HG02884 (cell line): Measurements from ENCODE around the gene TBC1D8.

Experiments
- ATAC-seq: cut with Tn5 transposase; IDR thresholded peaks from one replicate; pipeline ENCODE4 v1.9.1; 2021; ENCODE audit warnings: mild to moderate bottlenecking, moderate library complexity; ENCODE audit not compliant: unreplicated experiment

The TBC1D8 gene

DNA sequence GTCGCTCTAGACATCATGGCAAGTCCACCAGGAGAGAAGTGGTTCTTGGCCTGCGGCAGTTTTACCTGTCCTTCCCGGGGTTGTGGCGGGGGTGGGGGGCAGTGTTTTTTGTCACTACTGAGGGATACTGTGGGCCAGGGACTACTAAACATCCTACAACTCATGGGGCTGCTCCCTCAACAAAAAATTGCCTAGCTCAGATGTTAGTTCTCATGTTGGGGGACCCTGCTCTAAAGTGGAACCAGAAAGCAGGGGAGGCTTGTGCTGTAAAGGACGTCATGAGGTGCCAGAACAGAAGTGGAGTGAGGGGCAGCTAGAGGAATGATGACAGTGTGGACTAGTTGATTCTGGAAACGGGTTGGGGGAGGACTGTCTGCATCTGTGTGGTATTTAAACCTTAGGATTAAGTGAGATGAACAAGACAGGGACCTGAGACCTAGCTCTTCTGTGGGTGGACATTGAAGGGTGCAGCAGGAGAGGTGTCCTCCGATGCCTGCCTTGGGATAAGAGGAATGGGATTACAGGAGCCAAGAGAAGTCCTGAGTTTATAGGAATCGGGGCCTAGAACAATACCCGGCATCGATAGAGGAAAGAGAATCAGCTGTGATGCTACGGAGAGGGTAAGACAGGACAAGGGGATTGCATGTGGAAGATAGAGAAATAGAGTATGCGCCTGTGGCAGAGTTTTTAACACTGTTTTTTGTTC, 146.4 kb downstream of the TBC1D8 start:
- ATAC-seq: no peak

DNA sequence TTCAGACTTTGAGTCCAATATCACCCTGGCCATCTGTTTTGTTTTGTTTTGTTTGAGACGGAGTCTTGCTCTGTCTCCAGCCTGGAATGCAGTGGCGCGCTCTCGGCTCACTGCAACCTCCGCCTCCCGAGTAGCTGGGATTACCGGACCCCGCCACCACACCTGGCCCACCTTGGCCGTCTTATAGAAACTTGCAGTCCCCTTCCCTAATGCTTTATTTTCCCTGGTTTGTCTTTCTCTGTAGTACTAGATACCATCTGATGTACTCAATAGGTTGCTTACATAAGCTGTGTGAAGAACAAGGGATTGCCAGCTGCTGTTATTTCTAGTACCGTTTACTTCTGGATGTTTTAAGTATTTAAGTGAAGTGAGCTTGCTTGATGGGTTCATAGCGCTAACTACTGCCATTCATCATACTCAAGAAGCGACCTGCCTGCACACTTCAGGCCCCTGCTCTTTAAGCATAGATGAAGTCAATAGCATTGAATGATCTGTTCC, 147.9 kb downstream of the TBC1D8 start:
- no peak for ATAC-seq

DNA sequence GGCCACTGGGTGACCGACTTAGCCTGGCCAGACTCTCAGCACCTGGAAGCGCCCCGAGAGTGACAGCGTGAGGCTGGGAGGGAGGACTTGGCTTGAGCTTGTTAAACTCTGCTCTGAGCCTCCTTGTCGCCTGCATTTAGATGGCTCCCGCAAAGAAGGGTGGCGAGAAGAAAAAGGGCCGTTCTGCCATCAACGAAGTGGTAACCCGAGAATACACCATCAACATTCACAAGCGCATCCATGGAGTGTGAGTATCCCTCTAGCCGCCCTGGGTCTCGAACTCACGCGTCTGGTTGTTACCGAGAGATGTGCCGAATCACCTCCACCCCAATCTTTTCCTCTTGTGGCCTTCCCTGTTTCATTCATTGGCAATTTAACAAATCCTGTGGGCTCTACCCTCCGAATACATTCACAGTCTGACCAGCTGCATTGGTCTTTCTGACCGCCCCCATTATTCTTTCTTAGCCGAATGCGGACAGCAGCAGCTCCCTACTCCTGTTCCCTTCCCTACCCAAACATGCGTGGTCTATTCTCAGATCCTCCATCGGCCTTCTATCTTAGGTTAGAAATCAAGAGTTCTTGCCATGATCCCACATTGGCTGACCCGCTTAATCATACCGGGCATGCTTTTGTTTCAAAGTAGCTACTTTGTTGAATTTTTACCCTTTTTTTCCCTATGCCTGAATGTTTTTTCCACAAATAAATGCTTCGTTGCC, 148.5 kb downstream of the TBC1D8 start:
- ATAC-seq: no peak

DNA sequence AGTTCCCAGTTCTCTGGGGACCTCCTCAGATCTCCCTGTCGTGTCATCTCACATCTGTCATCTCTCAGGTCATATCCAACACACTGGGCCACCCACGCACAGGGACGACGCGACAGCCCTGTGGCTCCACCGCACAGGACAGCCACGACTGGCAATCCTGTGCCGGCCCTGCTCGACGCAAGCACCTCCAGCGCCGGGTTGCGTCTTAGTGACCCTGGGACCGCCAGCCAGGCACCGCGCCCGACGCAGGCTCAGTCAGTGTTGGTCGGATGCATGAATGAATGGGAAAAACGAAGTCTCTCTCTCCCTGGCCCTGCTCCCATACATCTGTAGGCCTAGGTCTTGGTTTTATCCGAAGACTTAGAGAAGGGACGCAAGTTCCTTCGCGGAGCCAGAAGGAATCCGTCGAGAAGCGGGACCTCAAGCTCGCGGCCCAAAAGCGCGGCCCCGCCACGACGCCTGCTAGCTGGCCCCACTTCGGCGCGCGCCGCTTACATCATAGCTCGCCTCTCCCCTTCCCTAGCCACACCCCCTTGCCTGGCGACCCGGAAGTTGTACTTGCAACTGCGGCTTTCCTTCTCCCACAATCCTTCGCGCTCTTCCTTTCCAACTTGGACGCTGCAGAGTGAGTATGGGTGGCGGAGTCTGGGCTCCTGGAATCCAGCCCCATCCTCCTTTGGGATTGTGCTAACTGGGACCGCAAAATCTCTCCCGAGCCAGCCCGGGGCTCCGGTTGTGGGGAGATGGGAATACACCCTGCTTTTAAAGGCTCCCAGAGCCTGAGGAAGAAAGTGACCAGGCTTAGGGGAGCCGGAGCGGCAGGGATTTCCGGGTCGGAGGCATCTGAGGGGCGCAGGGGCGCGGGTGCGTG, 149.3 kb downstream of the TBC1D8 start, which contains the start of gene RPL31:
Gene RPL31, plus strand, starts transcription at position 599 of the 871 bp plus-strand sequence. CDS start 413 bp downstream, outside the sequence.
- peak; percentile 92 for ATAC-seq

DNA sequence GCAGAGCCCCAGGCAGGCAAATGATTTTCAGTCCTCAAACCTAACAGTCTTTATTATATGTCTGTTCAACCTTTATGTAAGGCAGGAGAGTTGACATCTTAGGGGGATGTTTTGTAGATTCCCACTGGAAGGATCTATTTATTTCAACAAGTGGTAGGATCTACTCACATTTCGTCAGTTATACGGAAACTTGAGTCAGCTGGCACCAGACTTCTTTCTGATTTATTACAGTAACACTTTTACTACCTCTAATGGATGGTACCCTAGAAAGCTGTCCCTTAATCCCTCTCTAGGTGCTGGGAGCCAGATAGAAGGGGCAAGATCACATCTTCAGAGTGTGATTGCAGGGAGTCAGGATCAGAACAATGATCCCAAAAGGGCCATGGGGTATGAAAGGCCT, 151.2 kb downstream of the TBC1D8 start:
- ATAC-seq: no peak

DNA sequence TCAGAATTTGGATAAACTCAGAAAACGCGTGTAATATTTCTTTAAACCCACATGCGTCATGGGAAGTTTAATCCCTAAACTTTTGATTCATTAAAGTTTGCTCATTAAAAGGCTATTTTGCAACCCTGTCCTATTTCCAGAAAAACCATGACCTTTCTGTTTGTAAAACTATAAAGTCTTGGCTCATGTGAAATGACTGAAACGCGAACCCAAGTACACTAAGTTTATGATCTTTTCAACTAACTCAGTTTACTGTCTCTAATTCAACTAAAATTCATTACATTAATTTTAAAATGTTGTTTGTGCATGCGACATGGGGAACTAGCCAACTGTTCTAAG, 153.0 kb downstream of the TBC1D8 start:
- ATAC-seq: no peak

DNA sequence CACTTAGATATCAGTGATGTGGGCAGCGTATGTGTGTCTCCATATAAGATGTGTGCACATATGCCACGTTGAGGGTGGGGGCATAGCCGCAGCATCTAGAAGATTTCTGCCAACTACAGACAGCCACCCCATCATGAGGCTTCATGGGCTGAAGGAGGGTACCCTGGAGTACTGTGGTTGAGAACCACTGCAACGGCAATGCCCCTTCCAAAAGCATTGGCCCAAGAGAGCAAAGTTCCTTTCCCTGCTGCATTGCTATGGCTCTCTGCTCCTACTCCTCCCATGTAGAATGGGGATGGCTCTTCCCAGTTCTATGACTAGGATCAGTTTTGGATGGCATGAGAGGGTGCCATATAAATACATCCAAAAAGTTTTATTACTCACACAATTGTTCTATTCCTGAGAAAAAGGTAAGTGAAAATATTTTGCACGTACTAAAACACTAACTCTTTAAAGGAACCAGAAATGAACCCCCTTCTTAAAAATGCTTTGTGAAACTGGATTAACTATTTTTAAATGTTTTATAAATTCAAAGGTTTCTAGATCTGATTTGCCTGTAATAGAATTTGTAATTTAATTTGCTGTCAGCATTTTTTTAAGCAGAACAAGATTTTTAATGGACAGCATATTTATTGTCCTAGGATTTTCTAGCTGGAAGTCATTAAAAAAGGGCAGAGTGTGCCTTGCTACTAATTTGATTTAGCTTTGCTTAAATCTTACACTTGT, 153.5 kb downstream of the TBC1D8 start:
- no peak for ATAC-seq

DNA sequence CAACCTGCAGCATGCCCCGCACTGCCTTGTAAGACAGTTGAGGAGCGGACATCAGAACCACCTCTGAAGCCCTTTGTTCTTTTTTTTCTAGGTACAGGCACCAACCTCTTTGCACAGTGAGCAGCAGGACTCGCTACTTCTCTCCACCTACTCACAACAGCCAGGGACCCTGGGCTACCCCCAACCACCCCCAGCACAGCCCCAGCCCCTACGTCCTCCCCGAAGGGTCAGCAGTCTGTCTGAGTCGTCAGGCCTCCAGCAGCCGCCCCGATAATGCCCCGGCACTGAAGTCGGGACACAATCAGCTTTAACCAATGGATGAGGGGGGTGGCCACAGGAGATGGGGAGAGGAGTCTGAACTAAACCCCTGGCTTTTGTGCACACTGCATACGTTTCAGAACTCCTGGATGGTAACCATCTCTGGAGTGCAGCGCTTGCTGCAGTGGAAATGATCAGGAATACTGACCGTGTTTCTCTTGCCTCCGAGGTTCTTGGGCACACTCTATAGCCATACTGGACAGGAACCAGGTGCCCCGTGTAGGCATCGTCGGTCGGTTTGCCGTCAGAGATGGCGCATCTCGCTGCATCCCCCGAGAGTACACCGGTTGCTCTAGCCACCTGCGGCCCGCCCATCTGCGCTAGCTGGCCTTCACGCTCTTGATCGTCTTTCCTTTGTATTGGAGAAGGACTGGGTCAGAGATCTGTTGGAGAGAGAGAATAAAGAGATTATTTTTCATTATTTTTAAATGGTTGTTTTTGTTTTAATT, 155.7 kb downstream of the TBC1D8 start:
- ATAC-seq: no peak

DNA sequence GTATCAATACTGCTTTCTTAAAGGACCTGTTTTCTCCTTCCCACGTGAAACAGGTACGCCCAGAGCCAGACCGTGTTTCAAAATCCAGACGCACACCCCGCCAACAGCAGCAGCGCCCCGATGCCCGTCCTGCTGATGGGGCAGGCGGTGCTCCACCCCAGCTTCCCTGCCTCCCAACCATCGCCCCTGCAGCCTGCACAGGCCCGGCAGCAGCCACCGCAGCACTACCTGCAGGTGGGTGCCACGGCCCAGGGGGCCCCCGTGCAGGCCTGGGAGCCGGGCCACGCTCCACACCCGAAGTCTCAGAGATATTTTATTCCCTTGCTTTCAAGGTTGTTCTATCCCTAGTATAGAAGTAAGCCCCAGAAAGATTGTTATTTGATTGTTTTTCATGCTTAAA, 157.9 kb downstream of the TBC1D8 start:
- no peak for ATAC-seq

DNA sequence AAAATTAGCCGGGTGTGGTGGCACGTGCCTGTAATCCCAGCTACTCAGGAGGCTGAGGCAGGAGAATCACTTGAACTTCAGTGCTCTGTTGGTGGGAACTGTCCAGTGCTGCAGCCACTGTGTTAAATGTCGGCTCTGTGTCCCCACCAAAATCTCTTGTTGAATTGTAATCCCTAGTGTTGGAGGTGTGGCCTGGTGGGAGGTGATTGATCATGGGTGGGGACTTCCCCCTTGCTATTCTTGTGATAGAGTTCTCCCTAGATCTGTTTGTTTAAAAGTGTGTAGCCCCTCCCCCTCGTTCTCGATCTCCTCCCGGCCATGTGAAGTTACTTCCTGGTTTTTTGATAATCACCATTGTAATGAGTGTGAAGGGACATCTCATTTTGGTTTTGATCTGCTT, 158.9 kb downstream of the TBC1D8 start:
- ATAC-seq: no peak

DNA sequence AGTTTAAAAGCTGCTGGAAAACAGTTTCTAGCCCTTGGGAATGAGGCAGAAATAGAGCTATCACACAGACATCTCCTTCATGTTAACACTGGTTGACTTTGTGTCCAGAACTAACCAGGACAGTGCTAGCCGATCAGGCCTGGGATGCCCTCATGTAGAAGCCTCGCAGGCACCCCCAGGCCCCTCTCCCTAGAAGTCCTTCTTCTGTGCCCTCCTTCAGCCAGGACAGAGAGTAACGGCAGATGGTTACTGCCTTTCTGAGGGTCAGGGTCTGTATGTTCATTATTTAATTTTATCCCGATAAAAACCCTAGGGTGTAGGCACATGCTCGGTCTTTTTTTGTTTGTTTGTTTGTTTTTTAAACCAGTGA, 159.8 kb downstream of the TBC1D8 start:
- ATAC-seq: no peak

DNA sequence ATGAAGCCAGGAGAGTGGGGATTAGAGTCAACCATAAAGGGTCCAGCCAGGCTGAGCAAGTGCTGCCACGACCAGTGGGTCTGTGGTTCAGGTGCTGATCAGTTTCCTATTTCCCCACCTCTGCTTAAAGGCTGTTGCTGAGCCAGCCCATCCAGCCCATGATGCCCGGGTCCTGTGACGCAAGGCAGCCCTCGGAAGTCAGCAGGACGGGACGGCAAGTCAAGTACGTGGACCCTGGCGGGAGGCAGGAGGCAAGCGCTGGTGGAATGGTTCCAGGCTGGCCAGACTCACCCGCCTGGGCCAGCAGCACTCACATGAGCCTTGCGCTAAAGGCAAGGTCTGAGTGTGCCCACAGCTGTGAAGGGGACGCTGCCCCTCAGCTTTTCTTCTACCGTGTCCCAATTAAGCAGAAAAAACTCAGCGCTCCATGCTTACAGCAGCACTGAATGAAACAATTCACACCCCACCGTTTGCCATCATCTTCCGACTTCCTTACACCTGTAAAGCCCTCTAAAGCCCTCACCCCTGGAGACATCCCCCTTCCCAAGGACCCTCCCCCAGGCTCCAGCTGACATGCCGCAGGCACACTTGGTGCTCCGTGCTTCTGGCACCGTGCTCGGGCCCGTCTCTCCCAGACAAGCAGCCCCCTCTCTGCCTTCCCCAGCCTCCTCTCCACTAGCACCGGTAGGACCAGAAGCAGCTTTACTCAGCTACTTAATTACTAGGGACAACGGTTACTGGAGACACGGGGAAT, 160.4 kb downstream of the TBC1D8 start:
- no peak for ATAC-seq

DNA sequence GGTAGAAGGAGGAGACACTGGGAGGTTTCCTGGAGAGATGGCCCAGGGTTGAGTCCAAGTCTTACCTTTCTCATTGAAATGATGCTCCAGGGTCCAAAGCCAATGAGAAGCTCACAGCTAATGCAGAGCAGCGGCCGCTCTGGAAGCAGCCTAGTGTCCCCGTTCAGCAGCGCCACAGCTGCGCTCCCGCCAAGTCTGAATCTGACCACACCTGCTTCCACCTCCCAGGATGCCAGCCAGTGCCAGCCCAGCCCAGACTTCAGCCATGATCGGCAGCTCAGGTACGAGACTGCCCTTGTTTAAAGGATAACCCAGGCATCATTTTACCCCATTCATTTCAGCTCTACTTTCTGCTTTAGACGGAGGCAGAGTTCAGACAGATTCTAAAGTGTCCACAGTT, 161.0 kb downstream of the TBC1D8 start:
- ATAC-seq: no peak

DNA sequence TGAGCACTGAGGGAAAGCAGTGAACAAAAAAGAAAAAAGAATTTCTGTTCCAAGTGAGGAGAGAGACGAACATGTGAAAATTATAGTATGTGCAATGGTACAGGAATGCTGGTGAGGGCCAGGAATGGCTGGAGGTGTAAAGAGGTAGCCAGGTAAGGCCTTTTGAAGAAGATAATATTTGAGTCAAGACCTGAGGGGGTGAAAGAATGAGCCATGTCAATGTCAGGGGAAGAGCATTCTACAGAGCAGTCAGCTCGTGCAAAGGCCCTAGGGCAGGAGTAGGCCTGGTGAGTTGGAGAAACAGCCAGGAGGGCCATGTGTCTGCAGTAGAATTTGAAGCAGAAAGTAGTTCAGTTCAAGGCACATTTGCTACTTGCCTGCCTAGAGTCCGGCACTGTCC, 161.5 kb downstream of the TBC1D8 start:
- no peak for ATAC-seq

DNA sequence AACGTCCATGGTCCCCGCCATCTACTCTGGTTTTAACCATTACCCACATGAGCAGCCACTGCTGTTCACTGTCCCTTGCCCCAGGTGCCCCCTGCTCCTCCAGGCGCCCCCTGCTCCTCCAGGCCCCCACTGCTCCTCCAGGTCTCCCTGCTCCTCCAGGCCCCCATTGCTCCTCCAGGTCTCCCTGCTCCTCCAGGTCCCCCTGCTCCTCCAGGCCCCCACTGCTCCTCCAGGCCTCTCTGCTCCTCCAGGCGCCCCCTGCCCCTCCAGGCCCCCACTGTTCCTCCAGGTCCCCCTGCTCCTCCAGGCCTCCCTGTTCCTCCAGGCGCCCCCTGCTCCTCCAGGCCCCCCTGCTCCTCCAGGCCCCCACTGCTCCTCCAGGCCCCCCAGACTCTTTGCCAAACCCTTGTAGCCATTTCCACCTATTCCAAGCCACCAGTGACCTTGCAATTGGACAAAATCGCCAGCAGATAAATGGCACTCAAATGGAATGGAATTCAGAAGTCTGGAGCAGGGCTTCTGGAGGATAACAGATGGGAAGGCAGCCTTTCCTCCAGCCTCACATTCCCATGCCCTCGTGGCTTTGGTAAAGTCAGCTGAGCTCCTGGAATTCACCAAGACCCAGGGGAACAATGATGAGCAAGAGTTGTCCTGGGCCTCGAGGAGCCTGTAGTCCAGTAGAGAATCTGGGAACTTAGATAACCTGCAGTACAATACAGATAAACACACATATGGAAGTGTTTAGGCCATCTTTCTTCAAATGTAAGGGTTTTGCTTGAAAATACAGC, 162.4 kb downstream of the TBC1D8 start:
- ATAC-seq: no peak

DNA sequence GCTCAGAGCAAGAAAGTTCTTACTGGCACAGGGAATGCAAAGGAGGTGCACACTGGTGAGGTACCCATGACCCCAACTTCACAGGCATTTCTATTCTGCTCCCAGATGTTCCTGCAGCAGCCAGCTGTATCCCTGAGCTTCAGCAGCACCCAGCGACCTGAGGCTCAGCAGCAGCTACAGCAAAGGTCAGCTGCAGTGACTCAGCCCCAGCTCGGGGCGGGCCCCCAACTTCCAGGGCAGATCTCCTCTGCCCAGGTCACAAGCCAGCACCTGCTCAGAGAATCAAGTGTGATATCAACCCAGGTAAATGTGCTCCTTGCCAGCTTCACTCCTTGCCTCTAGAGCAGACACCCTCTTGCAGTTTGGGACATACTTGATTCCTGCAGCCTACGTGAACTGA, 163.2 kb downstream of the TBC1D8 start:
- no peak for ATAC-seq

DNA sequence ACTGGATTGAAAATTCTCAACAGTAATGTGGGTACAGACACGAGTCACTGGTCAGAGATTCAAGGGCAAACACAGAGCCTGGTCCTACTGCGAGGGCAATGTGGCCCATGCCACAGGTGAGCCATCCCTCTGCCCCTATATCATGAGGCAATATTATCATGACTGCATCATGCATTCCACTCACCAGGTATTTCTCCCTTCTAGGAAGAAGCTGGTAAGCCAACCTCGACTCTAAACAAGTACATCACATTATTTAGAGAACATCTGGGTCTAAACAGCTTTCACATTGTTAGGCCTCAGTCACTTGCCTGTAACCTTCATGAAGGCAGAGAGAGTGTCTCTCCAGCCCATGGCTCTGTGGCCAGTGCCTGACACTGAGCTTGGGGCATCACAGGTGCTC, 163.6 kb downstream of the TBC1D8 start:
- no peak for ATAC-seq

DNA sequence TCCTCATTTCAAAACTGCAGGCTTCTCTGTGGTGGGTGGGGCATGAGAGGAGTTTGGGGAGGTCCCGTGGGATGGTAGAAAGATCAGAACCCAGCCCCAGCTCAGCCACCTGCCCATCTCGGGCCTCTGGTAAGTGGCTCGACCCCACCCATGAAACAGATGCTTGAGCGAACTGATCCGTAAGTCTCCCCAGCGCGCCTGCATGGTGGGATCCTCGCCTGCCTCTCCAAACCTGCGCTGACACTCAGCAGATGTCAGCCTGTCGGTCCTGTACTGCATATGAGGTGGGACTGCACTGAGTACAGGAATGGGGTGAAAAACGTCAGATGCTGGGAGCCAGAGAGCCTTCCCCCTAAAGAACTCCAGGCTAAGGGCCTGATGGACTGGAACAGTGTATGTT, 165.0 kb downstream of the TBC1D8 start:
- no peak for ATAC-seq

DNA sequence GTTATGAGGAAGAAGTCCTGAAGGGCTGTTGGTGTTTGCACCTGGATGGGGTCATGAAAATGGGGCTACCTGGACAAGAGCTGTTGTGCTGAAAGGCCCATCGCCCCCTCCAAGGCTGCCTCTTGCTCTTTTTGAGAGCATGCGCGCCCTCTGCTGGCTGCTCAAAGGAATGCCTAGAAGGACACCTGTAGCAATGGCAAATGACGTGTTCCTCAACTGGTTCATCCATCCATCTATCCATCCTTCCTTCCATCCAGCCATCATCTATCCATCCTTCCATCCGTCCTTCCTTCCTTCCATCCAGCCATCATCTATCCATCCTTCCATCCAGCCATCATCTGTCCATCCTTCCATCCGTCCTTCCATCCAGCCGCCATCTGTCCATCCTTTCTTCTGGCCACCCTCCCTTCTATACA, 166.3 kb downstream of the TBC1D8 start:
- ATAC-seq: no peak
